PC-9 (cell line): ENCODE data around the gene DDX10. TPM values are rescaled to one million over a fixed set of nuclear protein-coding genes. Genes with fewer than 3 reads are reported as not detected.

ENCODE experiments used
- BruUV-seq: library from RNA; stranded (reverse); fragments of 400-500 nt; replicated peaks from 2 replicates; lab custom pipeline; 2021; lab: Mats Ljungman, UMichigan
- CTCF ChIA-PET: fragments of 300-600 bp; sonication (Branson Sonifier 250); formaldehyde crosslinking; loops from one replicate; lab custom pipeline; 2022; ENCODE audit warnings: antibody characterized with exemption; lab: Charles Lee
- POLR2A ChIA-PET: fragments of 300-600 bp; sonication (Branson Sonifier 250); formaldehyde crosslinking; loops from one replicate; lab custom pipeline; 2022; ENCODE audit warnings: antibody characterized with exemption; ENCODE audit not compliant: unreplicated experiment; lab: Charles Lee
- DNase-seq, 2 experiments: peaks; one replicate each; pipeline versions ENCODE4 v3.0.0 to v3.0.0-alpha.2; 2015 to 2022; ENCODE audit warnings: mixed read lengths in 1 of 2
- H2AFZ ChIP-seq: fragments of 200-600 bp; sonication (generic); 2 replicates; pipeline ENCODE4 v1.8.1; 2017; ENCODE audit warnings: antibody characterized with exemption
- H3F3A ChIP-seq: fragments of 200-600 bp; sonication (generic); 2 replicates; pipeline ENCODE4 v1.8.1; 2017; ENCODE audit warnings: antibody characterized with exemption, mild to moderate bottlenecking, low read depth; ENCODE audit not compliant: insufficient read depth
- H3K27ac ChIP-seq: fragments of 200-600 bp; sonication (generic); 2 replicates; pipeline ENCODE4 v1.6.1; 2016; ENCODE audit warnings: mixed run types
- H3K27me3 ChIP-seq: fragments of 200-600 bp; sonication (generic); 2 replicates; pipeline ENCODE4 v1.6.1; 2016; ENCODE audit warnings: low read depth, mixed run types; ENCODE audit not compliant: insufficient read depth
- H3K36me3 ChIP-seq: fragments of 200-600 bp; sonication (generic); 2 replicates; pipeline ENCODE4 v1.6.1; 2016; ENCODE audit warnings: low read depth, mixed run types
- H3K4me1 ChIP-seq: fragments of 200-600 bp; sonication (generic); replicated peaks from 2 replicates; pipeline ENCODE4 v1.6.1; 2016; ENCODE audit warnings: mixed run types; ENCODE audit not compliant: insufficient read depth
- H3K4me2 ChIP-seq: fragments of 200-600 bp; sonication (generic); 2 replicates; pipeline ENCODE4 v1.6.1; 2017; ENCODE audit warnings: mixed run types
- H3K4me3 ChIP-seq: fragments of 200-600 bp; sonication (generic); 2 replicates; pipeline ENCODE4 v1.6.1; 2016; ENCODE audit warnings: mixed run types
- H3K79me2 ChIP-seq: fragments of 200-600 bp; sonication (generic); 2 replicates; pipeline ENCODE4 v1.6.1; 2017; ENCODE audit warnings: low read depth, mixed run types
- H3K9me2 ChIP-seq: fragments of 200-600 bp; sonication (generic); 2 replicates; pipeline ENCODE4 v1.8.1; 2017; ENCODE audit warnings: mild to moderate bottlenecking; ENCODE audit not compliant: insufficient read depth
- H3K9me3 ChIP-seq: fragments of 200-600 bp; sonication (generic); 2 replicates; pipeline ENCODE4 v1.8.1; 2016; ENCODE audit warnings: low read depth; ENCODE audit not compliant: insufficient read depth
- H4K20me1 ChIP-seq: fragments of 200-600 bp; sonication (generic); 2 replicates; pipeline ENCODE4 v1.8.1; 2017; ENCODE audit not compliant: insufficient read depth
- CTCF ChIP-seq: fragments of 200-600 bp; sonication (generic); conservative IDR thresholded peaks from 2 replicates; pipeline ENCODE4 v1.6.1; 2017; ENCODE audit warnings: mixed run types, antibody characterized with exemption, mild to moderate bottlenecking, moderate library complexity
- EZH2 ChIP-seq: fragments of 200-600 bp; sonication (generic); IDR thresholded peaks from 2 replicates; pipeline ENCODE4 v1.8.0; 2017; ENCODE audit warnings: antibody characterized with exemption, low read depth
- intact Hi-C: fragments of 100-400 bp; cut with micrococcal nuclease; formaldehyde crosslinking; loops from one replicate; pipeline ENCODE4 v1.10.0; 2022; ENCODE audit not compliant: unreplicated experiment
- total RNA-seq: library from RNA; stranded (reverse); gene quantifications from 2 replicates; pipeline ENCODE4 v1.2.3, GENCODE V29; 2021

DDX10 gene
- total RNA-seq, 1 experiment from 2014 or later: 26.4 TPM

GRCh38 chr11:108866781-108867180 lies 201.9 kb downstream of the DDX10 start:
- Histone ChIP-seq H3K36me3 (no peaks in the 10 kb centered on the region), H4K20me1 (no peaks in the 10 kb centered on the region; the same call in 1 of the 2 replicates), H3K79me2 (no peaks in the 10 kb centered on the region; the same call in 1 of the 2 replicates), H3K9me2 (no peaks in the 10 kb centered on the region; the same call in 1 of the 2 replicates), H3F3A (no peaks in the 10 kb centered on the region), H3K4me1 (no peaks in the 10 kb centered on the region), H3K9me3 (no peaks in the 10 kb centered on the region), H3K27me3 (no peaks in the 10 kb centered on the region), H2AFZ (no peak overlapping the region), H3K4me2 (no peak overlapping the region), H3K27ac (no peak overlapping the region), H3K4me3 (no peak overlapping the region)
- ChIA-PET CTCF (interaction anchor here (0.6 kb wide), 1 partner anchor 254 kb away, joined by 3 read pairs; no protein-coding TSS in a partner anchor), POLR2A (interaction anchor here (0.6 kb wide), 1 partner anchor 10 kb away, joined by 5 read pairs; no protein-coding TSS in a partner anchor)
- no TSS peak for BruUV-seq
- intact Hi-C loops: no loop called here
- DNase-seq: no peak
- TF ChIP-seq CTCF (no peak), EZH2 (no peak)

- H3K79me2 ChIP-seq: no peaks in the 10 kb centered on the region; the same call in 1 of the 2 replicates
- no peak overlapping the region for H3K4me3 ChIP-seq
- H2AFZ ChIP-seq: no peak overlapping the region
- intact Hi-C loops: no loop called here
- POLR2A ChIA-PET: no interaction called here
- no peak for DNase-seq
- H3F3A ChIP-seq: no peaks in the 10 kb centered on the region
- no peak overlapping the region for H3K27ac ChIP-seq
- no peaks in the 10 kb centered on the region for H3K36me3 ChIP-seq
- H3K27me3 ChIP-seq: no peaks in the 10 kb centered on the region
- CTCF ChIA-PET: no interaction called here
- H3K4me1 ChIP-seq: no peaks in the 10 kb centered on the region
- no peaks in the 10 kb centered on the region for H3K9me2 ChIP-seq
- H3K9me3 ChIP-seq: no peaks in the 10 kb centered on the region
- H3K4me2 ChIP-seq: no peak overlapping the region
- no TSS peak for BruUV-seq
- TF ChIP-seq CTCF (no peak), EZH2 (no peak)
- peaks cover 5% of the 10 kb centered on the region; the same call in 1 of the 2 replicates for H4K20me1 ChIP-seq
These were observed 205.6 kb downstream of the DDX10 start for GRCh38 chr11:108870373-108871020.

- Histone ChIP-seq H3K4me3 (no peak overlapping the region), H3K9me3 (no peaks in the 10 kb centered on the region), H3K4me2 (no peak overlapping the region), H3F3A (no peaks in the 10 kb centered on the region), H3K36me3 (no peaks in the 10 kb centered on the region), H3K27me3 (no peaks in the 10 kb centered on the region), H3K79me2 (no peaks in the 10 kb centered on the region; the same call in 1 of the 2 replicates), H4K20me1 (peaks cover 5% of the 10 kb centered on the region; the same call in 1 of the 2 replicates), H3K9me2 (no peaks in the 10 kb centered on the region), H3K4me1 (no peaks in the 10 kb centered on the region), H2AFZ (no peak overlapping the region), H3K27ac (no peak overlapping the region)
- TF ChIP-seq CTCF (peak; percentile 58), EZH2 (no peak)
- DNase-seq: no peak
- no TSS peak for BruUV-seq
- ChIA-PET CTCF (no interaction called here), POLR2A (no interaction called here)
- intact Hi-C loops: no loop called here
These were observed 206.3 kb downstream of the DDX10 start for GRCh38 chr11:108871152-108871551.
